HepG2 (cell line): ENCODE measurements around the gene COQ10B. TPM values are rescaled to one million over a fixed set of nuclear protein-coding genes. Genes with fewer than 3 reads are reported as not detected.
A peak's percentile ranks its signal among the peaks of the same experiment; 100 is the strongest.

Source experiments
- ARID5B ChIP-seq: IDR thresholded peaks from 2 replicates; pipeline ENCODE4 v1.4.0; 2020; ENCODE audit warnings: mild to moderate bottlenecking, missing genetic modification reagents
- CSRNP1 ChIP-seq: sonication (generic); formaldehyde crosslinking; IDR thresholded peaks from 2 replicates; pipeline ENCODE4 v1.8.1; 2023; ENCODE audit warnings: mild to moderate bottlenecking, missing genetic modification reagents
- FOSL2 ChIP-seq: sonication (generic); formaldehyde crosslinking; IDR thresholded peaks from 2 replicates; pipeline ENCODE4 v1.4.0; 2020; ENCODE audit warnings: missing genetic modification reagents
- HMG20A ChIP-seq: IDR thresholded peaks from 2 replicates; pipeline ENCODE4 v1.6.1; 2016; ENCODE audit warnings: borderline replicate concordance
- HOXA9 ChIP-seq: sonication (generic); formaldehyde crosslinking; IDR thresholded peaks from 2 replicates; pipeline ENCODE4 v1.8.1; 2022; ENCODE audit warnings: missing genetic modification reagents, mild to moderate bottlenecking, moderate library complexity, borderline replicate concordance
- IKZF5 ChIP-seq: IDR thresholded peaks from 2 replicates; pipeline ENCODE4 v1.6.1; 2018; ENCODE audit warnings: missing genetic modification reagents, mild to moderate bottlenecking, missing compliant biosample characterization
- LCORL ChIP-seq, 2 experiments: fragments of 450-650 bp in 1 of 2; sonication (generic) in 1 of 2; formaldehyde crosslinking in 1 of 2; IDR thresholded peaks; 2 replicates each; pipeline versions ENCODE4 v1.5.0 to v1.6.1; 2017 to 2020; ENCODE audit warnings: antibody characterized with exemption in 1 of 2, missing genetic modification reagents in 1 of 2
- MYC ChIP-seq: sonication (generic); formaldehyde crosslinking; IDR thresholded peaks from 2 replicates; pipeline ENCODE4 v1.9.0; 2021; ENCODE audit warnings: missing genetic modification reagents, borderline replicate concordance
- MYNN ChIP-seq: sonication (generic); formaldehyde crosslinking; IDR thresholded peaks from 2 replicates; pipeline ENCODE4 v1.4.0; 2020; ENCODE audit warnings: mild to moderate bottlenecking, low read depth, missing genetic modification reagents
- PAX8 ChIP-seq: sonication (generic); formaldehyde crosslinking; IDR thresholded peaks from 2 replicates; pipeline ENCODE4 v1.8.0; 2022; ENCODE audit warnings: mild to moderate bottlenecking, missing genetic modification reagents, borderline replicate concordance
- PCBP1 ChIP-seq: fragments of 200-400 bp; formaldehyde crosslinking; IDR thresholded peaks from 2 replicates; pipeline ENCODE4 v1.6.1; 2017; ENCODE audit warnings: mild to moderate bottlenecking, low read depth, low read length, borderline replicate concordance
- SP4 ChIP-seq: sonication (generic); formaldehyde crosslinking; IDR thresholded peaks from 2 replicates; pipeline ENCODE4 v1.8.1; 2023; ENCODE audit warnings: mild to moderate bottlenecking, missing genetic modification reagents
- TFE3 ChIP-seq: IDR thresholded peaks from 2 replicates; pipeline ENCODE4 v1.6.1; 2016
- WIZ ChIP-seq: sonication (generic); formaldehyde crosslinking; IDR thresholded peaks from 2 replicates; pipeline ENCODE4 v1.5.1; 2020; ENCODE audit warnings: mild to moderate bottlenecking, missing genetic modification reagents
- ZEB1 ChIP-seq: IDR thresholded peaks from 2 replicates; pipeline ENCODE4 v1.6.1; 2012; ENCODE audit warnings: mild to moderate bottlenecking, low read depth, inconsistent platforms; ENCODE audit not compliant: insufficient replicate concordance
- ZFP82 ChIP-seq: sonication (generic); formaldehyde crosslinking; IDR thresholded peaks from 2 replicates; pipeline ENCODE4 v1.5.1; 2020; ENCODE audit warnings: mild to moderate bottlenecking, missing genetic modification reagents, borderline replicate concordance
- ZNF383 ChIP-seq: sonication (generic); formaldehyde crosslinking; IDR thresholded peaks from 2 replicates; pipeline ENCODE4 v1.4.0; 2020; ENCODE audit warnings: missing genetic modification reagents, mild to moderate bottlenecking, borderline replicate concordance
- ZNF543 ChIP-seq: sonication (generic); formaldehyde crosslinking; IDR thresholded peaks from 2 replicates; pipeline ENCODE4 v1.4.0; 2020; ENCODE audit warnings: mild to moderate bottlenecking, missing genetic modification reagents
- ZNF740 ChIP-seq: sonication (generic); formaldehyde crosslinking; IDR thresholded peaks from 2 replicates; pipeline ENCODE4 v1.4.0; 2020; ENCODE audit warnings: missing genetic modification reagents
- ZNF780A ChIP-seq: sonication (generic); formaldehyde crosslinking; IDR thresholded peaks from 2 replicates; pipeline ENCODE4 v1.8.0; 2022; ENCODE audit warnings: mild to moderate bottlenecking, missing genetic modification reagents, moderate library complexity
- ZSCAN22 ChIP-seq: sonication (generic); formaldehyde crosslinking; IDR thresholded peaks from 2 replicates; pipeline ENCODE4 v1.4.0; 2020; ENCODE audit warnings: mild to moderate bottlenecking, missing genetic modification reagents
- polyA plus RNA-seq, 8 experiments: library from polyadenylated mRNA; depleted of rRNA in 3 of 8; stranded (reverse) in 7 of 8; unstranded in 1 of 8; fragments of >200 nt; fragmentation: Illumina TruSeq in 4 of 8; extraction: Trizol in 4 of 8; gene quantifications; 2 replicates each; pipeline versions ENCODE4 v1.2.1 to v1.2.3, GENCODE V29; 2011 to 2016; ENCODE audit warnings: low read depth in 4 of 8, missing spikeins in 1 of 8, mixed read lengths in 1 of 8; ENCODE audit not compliant: insufficient read depth in 1 of 8
- total RNA-seq, 5 experiments: library from RNA; depleted of rRNA; stranded (reverse); fragments of >200 nt; fragmentation: Illumina TruSeq; extraction: Trizol; gene quantifications; 2 replicates each; pipeline ENCODE4 v1.2.3, GENCODE V29; 2016; ENCODE audit warnings: low read depth in 1 of 5

COQ10B gene
- total and polyA plus RNA-seq, 2 of the 13 experiments (the other 11 are each of a cell fraction or from before 2014, with no cell fraction given): 4.6 to 34.9 TPM

GRCh38 chr2:197435598-197436420 is 17.5 kb upstream of the COQ10B start (continued):
- TF ChIP-seq ZEB1: no peak
- TF ChIP-seq CSRNP1 (CRISPR knock-in tag): no peak
- TF ChIP-seq ZNF780A: no peak
- TF ChIP-seq IKZF5 (CRISPR knock-in tag): no peak
- TF ChIP-seq LCORL (IDR thresholded peaks at IDR 0.05): no peak
- no peak for TF ChIP-seq LCORL (CRISPR knock-in tag; IDR thresholded peaks at IDR 0.05)
- no peak for TF ChIP-seq WIZ
- TF ChIP-seq MYNN: no peak
- 0 out of 2 replicates have a peak, but pooled peaks have one; percentile 37 for TF ChIP-seq TFE3 (CRISPR knock-in tag)
- TF ChIP-seq MYC (CRISPR knock-in tag): no peak
- no peak for TF ChIP-seq HOXA9 (CRISPR knock-in tag)
- TF ChIP-seq ZSCAN22: no peak
- TF ChIP-seq ZNF543 (CRISPR knock-in tag): no peak
- no peak for TF ChIP-seq HMG20A
- TF ChIP-seq PCBP1: no peak
- no peak for TF ChIP-seq ARID5B
- no peak for TF ChIP-seq FOSL2 (CRISPR knock-in tag)
- TF ChIP-seq PAX8: no peak
- no peak for TF ChIP-seq ZNF740 (CRISPR knock-in tag)
- TF ChIP-seq ZNF383: no peak
- TF ChIP-seq ZFP82: 0 out of 2 replicates have a peak, but pooled peaks have one; percentile 35
- no peak; the same call in 1 of the 2 replicates for TF ChIP-seq SP4 (CRISPR knock-in tag)
